Epithelial cell of esophagus (primary cell): ENCODE results near the gene GPC4.
"Not testable (repeated sequence)": the region's sequence is repeated elsewhere in the genome, so short reads cannot be mapped to it uniquely, and the experiment has no call there.

Experiments used
- DNase-seq: peaks from one replicate; pipeline ENCODE4 v3.0.0; 2010; ENCODE audit warnings: low read depth
- H3K4me3 ChIP-seq: 2 replicates; pipeline ENCODE4 v1.5.1; 2011; ENCODE audit warnings: mild to moderate bottlenecking, low read length, control low read depth
- CTCF ChIP-seq: IDR thresholded peaks from 2 replicates; pipeline ENCODE4 v1.5.1; 2011; ENCODE audit warnings: low read depth, mild to moderate bottlenecking, low read length, control low read depth, inconsistent platforms; ENCODE audit not compliant: insufficient read depth; ENCODE audit errors: missing control alignments

GPC4 gene

GRCh38 chrX:133337250-133337649, 78.0 kb downstream of the GPC4 start:
- TF ChIP-seq CTCF = no peak
- peak; percentile 61 for DNase-seq
- no peak overlapping the region for H3K4me3 ChIP-seq

- TF ChIP-seq CTCF = peak; percentile 61
- peak; percentile 46 for DNase-seq
- H3K4me3 ChIP-seq = no peak overlapping the region
Measured at GRCh38 chrX:133335027-133335426, 80.3 kb downstream of the GPC4 start.

- H3K4me3 ChIP-seq = no peak overlapping the region
- no peak for TF ChIP-seq CTCF
- DNase-seq = no peak
Measured at GRCh38 chrX:133333154-133333750, 82.0 kb downstream of the GPC4 start.

GRCh38 chrX:133332737-133333136, 82.6 kb downstream of the GPC4 start:
- peak; percentile 29 for DNase-seq
- TF ChIP-seq CTCF = no peak
- no peak overlapping the region for H3K4me3 ChIP-seq

GRCh38 chrX:133330956-133331355, 84.3 kb downstream of the GPC4 start:
- DNase-seq = no peak
- TF ChIP-seq CTCF = no peak

GRCh38 chrX:133325422-133325821, 89.9 kb downstream of the GPC4 start:
- TF ChIP-seq CTCF = no peak
- no peak overlapping the region for H3K4me3 ChIP-seq
- no peak for DNase-seq

More at GRCh38 chrX:133330956-133331355, 84.3 kb downstream of the GPC4 start:
- no peak overlapping the region for H3K4me3 ChIP-seq

GRCh38 chrX:133323431-133323830, 91.9 kb downstream of the GPC4 start:
- H3K4me3 ChIP-seq = no peak overlapping the region
- TF ChIP-seq CTCF = no peak
- DNase-seq = peak; percentile 35

- H3K4me3 ChIP-seq, DNase-seq: not testable (repeated sequence)
Measured at GRCh38 chrX:133322269-133322668, 93.0 kb downstream of the GPC4 start.
